ENCODE measurements around the gene EIF3K.
"Not testable (repeated sequence)": the region's sequence is repeated elsewhere in the genome, so short reads cannot be mapped to it uniquely, and the experiment has no call there.

The EIF3K gene

GRCh38 chr19:38619361-38620174, 580 bp downstream of the EIF3K start:
- DNase-seq, result no peak

GRCh38 chr19:38624822-38625221, 5.8 kb downstream of the EIF3K start:
- no peak for DNase-seq

- no peak for DNase-seq
Observed at GRCh38 chr19:38626401-38626800, 7.4 kb downstream of the EIF3K start.

GRCh38 chr19:38629568-38629967, 10.6 kb downstream of the EIF3K start:
- DNase-seq, result no peak

- not testable (repeated sequence) for DNase-seq
Observed at GRCh38 chr19:38631301-38631700, 12.3 kb downstream of the EIF3K start.

GRCh38 chr19:38631811-38632475, 13.0 kb downstream of the EIF3K start:
- not testable (repeated sequence) for DNase-seq

GRCh38 chr19:38632476-38633213, 13.7 kb downstream of the EIF3K start:
- no peak for DNase-seq

- peak; percentile 58 for DNase-seq
Observed at GRCh38 chr19:38634757-38635482, 15.9 kb downstream of the EIF3K start.

GRCh38 chr19:38635483-38636399, 16.8 kb downstream of the EIF3K start:
- no peak for DNase-seq

- no peak for DNase-seq
Observed at GRCh38 chr19:38638461-38638860, 19.5 kb downstream of the EIF3K start.

GRCh38 chr19:38639679-38640078, 20.7 kb downstream of the EIF3K start:
- DNase-seq, result no peak

- no peak for DNase-seq
Observed at GRCh38 chr19:38640368-38640767, 21.4 kb downstream of the EIF3K start.

GRCh38 chr19:38642176-38642575, 23.2 kb downstream of the EIF3K start:
- DNase-seq, result no peak

- no peak for DNase-seq
Observed at GRCh38 chr19:38644719-38645118, 25.7 kb downstream of the EIF3K start.

- DNase-seq, result peak; percentile 100
Observed at GRCh38 chr19:38647368-38647965, 28.5 kb downstream of the EIF3K start, which contains the start of gene ACTN4. Gene ACTN4 (plus strand): TSS chr19:38647649. CDS start chr19:38647746, 97 bp downstream.

GRCh38 chr19:38647966-38648768, 29.2 kb downstream of the EIF3K start:
- no peak for DNase-seq

- no peak for DNase-seq
Observed at GRCh38 chr19:38648769-38649304, 29.8 kb downstream of the EIF3K start.

- DNase-seq, result no peak
Observed at GRCh38 chr19:38649305-38650171, 30.6 kb downstream of the EIF3K start.

- no peak for DNase-seq
Observed at GRCh38 chr19:38650172-38650775, 31.3 kb downstream of the EIF3K start.
